HG03442 (cell line): Measurements from ENCODE around the gene NCAM1.
"Not testable (repeated sequence)": the region's sequence is repeated elsewhere in the genome, so short reads cannot be mapped to it uniquely, and the experiment has no call there.

Source experiments
- ATAC-seq: cut with Tn5 transposase; IDR thresholded peaks from one replicate; pipeline ENCODE4 v1.9.1; 2021; ENCODE audit warnings: mild to moderate bottlenecking, moderate library complexity; ENCODE audit not compliant: unreplicated experiment

The NCAM1 gene

GRCh38 chr11:112961146-112961668 is at the start of gene NCAM1:
Gene NCAM1, plus strand, starts transcription at chr11:112961420.
- no peak for ATAC-seq

- ATAC-seq: no peak
Measured at GRCh38 chr11:112922606-112923005, 38.6 kb upstream of the NCAM1 start.

- not testable (repeated sequence) for ATAC-seq
Measured at GRCh38 chr11:112924836-112925235, 36.4 kb upstream of the NCAM1 start.

GRCh38 chr11:112925516-112926310 is 35.5 kb upstream of the NCAM1 start:
- no peak for ATAC-seq

GRCh38 chr11:112928136-112928535 is 33.1 kb upstream of the NCAM1 start:
- no peak for ATAC-seq

GRCh38 chr11:112929432-112929831 is 31.8 kb upstream of the NCAM1 start:
- ATAC-seq: no peak

GRCh38 chr11:112931703-112932102 is 29.5 kb upstream of the NCAM1 start:
- ATAC-seq: no peak

- no peak for ATAC-seq
Measured at GRCh38 chr11:112932593-112932992, 28.6 kb upstream of the NCAM1 start.

GRCh38 chr11:112933970-112934369 is 27.2 kb upstream of the NCAM1 start:
- no peak for ATAC-seq

- ATAC-seq: no peak
Measured at GRCh38 chr11:112941104-112941503, 20.1 kb upstream of the NCAM1 start.

- ATAC-seq: no peak
Measured at GRCh38 chr11:112942966-112943643, 18.1 kb upstream of the NCAM1 start.

- ATAC-seq: no peak
Measured at GRCh38 chr11:112946866-112947265, 14.4 kb upstream of the NCAM1 start.

- no peak for ATAC-seq
Measured at GRCh38 chr11:112949781-112950575, 11.2 kb upstream of the NCAM1 start.

GRCh38 chr11:112958670-112959069 is 2.5 kb upstream of the NCAM1 start:
- ATAC-seq: no peak

GRCh38 chr11:112961751-112962578 is 745 bp downstream of the NCAM1 start:
- ATAC-seq: no peak

GRCh38 chr11:112962579-112963367 is 1.6 kb downstream of the NCAM1 start:
- ATAC-seq: no peak

- no peak for ATAC-seq
Measured at GRCh38 chr11:112963368-112963955, 2.2 kb downstream of the NCAM1 start.

GRCh38 chr11:112965656-112966055 is 4.4 kb downstream of the NCAM1 start:
- ATAC-seq: no peak

- ATAC-seq: no peak
Measured at GRCh38 chr11:112966561-112966960, 5.3 kb downstream of the NCAM1 start.
